Glutamatergic neuron (in vitro differentiated cells): Measurements from ENCODE around the gene NR2C2AP. TPM values are rescaled to one million over a fixed set of nuclear protein-coding genes. Genes with fewer than 3 reads are reported as not detected.

ENCODE experiments used
- DNase-seq: peaks from one replicate; pipeline ENCODE4 v3.0.0; 2022
- H3K27ac Mint-ChIP-seq: one replicate; pipeline ENCODE4 v1.8.0; 2020; ENCODE audit warnings: mild to moderate bottlenecking, mixed read lengths, inconsistent platforms; ENCODE audit not compliant: unreplicated experiment
- H3K27me3 Mint-ChIP-seq: one replicate; pipeline ENCODE4 v1.8.0; 2020; ENCODE audit warnings: mild to moderate bottlenecking, moderate library complexity, mixed read lengths, inconsistent platforms; ENCODE audit not compliant: unreplicated experiment
- H3K36me3 Mint-ChIP-seq: one replicate; pipeline ENCODE4 v1.8.0; 2020; ENCODE audit warnings: mild to moderate bottlenecking, mixed read lengths, inconsistent platforms; ENCODE audit not compliant: unreplicated experiment
- H3K4me1 Mint-ChIP-seq: one replicate; pipeline ENCODE4 v1.8.0; 2020; ENCODE audit warnings: mild to moderate bottlenecking, low read depth, mixed read lengths, inconsistent platforms; ENCODE audit not compliant: unreplicated experiment
- H3K4me3 Mint-ChIP-seq: one replicate; pipeline ENCODE4 v1.8.0; 2020; ENCODE audit warnings: mild to moderate bottlenecking, mixed read lengths, inconsistent platforms; ENCODE audit not compliant: unreplicated experiment
- H3K9me3 Mint-ChIP-seq: one replicate; pipeline ENCODE4 v1.8.0; 2020; ENCODE audit warnings: mild to moderate bottlenecking, moderate library complexity, mixed read lengths, inconsistent platforms; ENCODE audit not compliant: unreplicated experiment
- CTCF ChIP-seq: fragments of 200-600 bp; sonication (generic); IDR thresholded peaks from one replicate; pipeline ENCODE4 v1.5.0; 2021; ENCODE audit not compliant: partially characterized antibody, unreplicated experiment
- total RNA-seq: library from RNA; stranded (reverse); fragmentation: NEBNext Ultra II Directional; extraction: Animal tissue kit (Norgen Biotek cat#: 25700); gene quantifications from one replicate; pipeline ENCODE4 v1.2.1, GENCODE V29; 2021; ENCODE audit not compliant: unreplicated experiment

Gene NR2C2AP
- total RNA-seq, 1 donor from 2014 or later = 5.5 TPM

DNA sequence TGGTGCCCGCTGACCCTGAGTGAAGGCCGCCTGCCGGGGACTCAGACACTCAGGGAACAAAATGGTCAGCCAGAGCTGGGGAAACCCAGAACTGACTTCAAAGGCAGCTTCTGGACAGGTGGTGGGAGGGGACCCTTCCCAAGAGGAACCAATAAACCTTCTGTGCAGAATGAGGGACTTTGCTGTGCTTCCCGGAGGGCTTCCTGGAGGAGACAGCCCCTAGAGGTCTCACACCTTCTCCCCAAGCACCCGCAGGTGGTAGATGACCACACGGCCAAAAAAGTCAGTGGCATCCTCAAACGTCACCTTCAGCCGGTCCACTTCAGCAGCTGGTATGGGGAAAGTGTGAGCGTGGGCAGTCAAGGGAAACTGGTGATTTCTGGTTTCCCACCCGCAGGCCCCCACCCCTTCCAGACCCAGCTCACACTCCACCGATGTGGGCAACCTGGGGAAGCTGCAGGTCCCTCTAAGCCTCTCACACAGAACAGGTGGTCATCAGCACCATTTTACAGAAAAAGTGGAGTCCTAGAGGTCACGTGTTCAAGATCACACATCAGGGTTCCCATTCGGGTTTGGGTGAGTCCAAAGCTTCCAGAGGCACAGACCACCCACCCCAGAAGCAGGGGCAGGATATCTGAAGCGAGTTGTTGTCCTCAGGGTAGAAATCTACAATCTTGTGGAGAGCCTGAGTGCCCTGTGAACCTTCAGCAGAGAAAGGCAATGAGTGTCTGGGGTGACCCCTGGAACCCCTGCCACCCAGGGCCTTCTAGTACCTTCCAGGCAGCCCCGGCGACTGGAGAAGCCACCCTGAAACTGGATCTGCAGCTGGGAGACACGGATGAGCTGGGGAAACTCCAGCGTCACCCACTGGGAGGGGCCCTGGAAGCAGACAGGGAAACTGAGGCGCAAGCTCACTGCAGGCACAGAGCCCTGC lies 1.2 kb downstream of the NR2C2AP start:
- Mint-ChIP-seq H3K9me3 (peaks cover 2% of the 10 kb centered on the region), H3K4me1 (peaks cover 5% of the 10 kb centered on the region), H3K36me3 (no peaks in the 10 kb centered on the region), H3K4me3 (peak overlapping the region; percentile 84), H3K27me3 (peaks cover 12% of the 10 kb centered on the region), H3K27ac (no peak overlapping the region)
- no peak for DNase-seq
- no peak for TF ChIP-seq CTCF

- peak overlapping the region; percentile 94 for H3K4me3 Mint-ChIP-seq
- peaks cover 5% of the 10 kb centered on the region for H3K27me3 Mint-ChIP-seq
- no peaks in the 10 kb centered on the region for H3K36me3 Mint-ChIP-seq
- DNase-seq = no peak
- no peak overlapping the region for H3K27ac Mint-ChIP-seq
- peaks cover 3% of the 10 kb centered on the region for H3K4me1 Mint-ChIP-seq
- peaks cover 3% of the 10 kb centered on the region for H3K9me3 Mint-ChIP-seq
- TF ChIP-seq CTCF = no peak
These were observed 9.3 kb downstream of the NR2C2AP start for GRCh38 chr19:19193926-19194325.

GRCh38 chr19:19192910-19193423 lies 10.2 kb downstream of the NR2C2AP start:
- no peaks in the 10 kb centered on the region for H3K36me3 Mint-ChIP-seq
- peaks cover 5% of the 10 kb centered on the region for H3K27me3 Mint-ChIP-seq
- H3K27ac Mint-ChIP-seq = peak overlapping the region; percentile 82
- no peak for DNase-seq
- peaks cover 3% of the 10 kb centered on the region for H3K4me1 Mint-ChIP-seq
- H3K4me3 Mint-ChIP-seq = peak overlapping the region; percentile 94
- peaks cover 3% of the 10 kb centered on the region for H3K9me3 Mint-ChIP-seq
- TF ChIP-seq CTCF = no peak

- H3K36me3 Mint-ChIP-seq = no peaks in the 10 kb centered on the region
These were observed 10.9 kb downstream of the NR2C2AP start, which contains the start of the genes BORCS8 and RFXANK for GRCh38 chr19:19192078-19192882. BORCS8 (minus strand) TSS chr19:19192152; CDS start chr19:19192117, 35 bp downstream. RFXANK (plus strand) TSS chr19:19192258; CDS start chr19:19193947, 1,689 bp downstream.

More at GRCh38 chr19:19192078-19192882, 10.9 kb downstream of the NR2C2AP start, which contains the start of the genes BORCS8 and RFXANK:
- Mint-ChIP-seq H3K27ac (peak within 1 kb of the TSS; percentile 91), H3K4me3 (peak within 1 kb of the TSS; percentile 94), H3K4me1 (peaks cover 3% of the 10 kb centered on the region), H3K27me3 (peaks cover 3% of the 10 kb centered on the region), H3K9me3 (peaks cover 1% of the 10 kb centered on the region)
- no peak for TF ChIP-seq CTCF
- peak; percentile 99 for DNase-seq
